Measurements from ENCODE around the gene RILP.

Gene RILP

GRCh38 chr17:1597861-1598342 is 51.8 kb downstream of the RILP start:
- no peak for DNase-seq

All from NCI-H1048 (cell line).